RWPE2 (cell line): ENCODE measurements around the gene PTGIS.
A peak's percentile ranks its signal among the peaks of the same experiment; 100 is the strongest.

Source experiments
- ATAC-seq: fragments of 200-7000 bp; cut with Tn5 transposase; 3 replicates; pipeline ENCODE4 v1.9.1; 2021; ENCODE audit warnings: low read depth
- DNase-seq: peaks from one replicate; pipeline ENCODE4 v3.0.0-alpha.2; 2020; ENCODE audit warnings: low spot score
- H3K27ac ChIP-seq: fragments of 450-650 bp; 2 replicates; pipeline ENCODE4 v1.5.1; 2017; ENCODE audit warnings: mild to moderate bottlenecking; ENCODE audit not compliant: poor library complexity, severe bottlenecking
- H3K27me3 ChIP-seq: fragments of 250-450 bp; sonication (Bioruptor Pico); 2 replicates; pipeline ENCODE4 v1.5.1; 2021; ENCODE audit warnings: mild to moderate bottlenecking, moderate library complexity; ENCODE audit not compliant: insufficient read depth, poor library complexity, severe bottlenecking
- H3K36me3 ChIP-seq: fragments of 250-450 bp; sonication (Bioruptor Pico); 2 replicates; pipeline ENCODE4 v1.5.1; 2020; ENCODE audit warnings: low read depth, mild to moderate bottlenecking, moderate library complexity
- H3K4me1 ChIP-seq: fragments of 250-450 bp; sonication (Bioruptor Pico); 2 replicates; pipeline ENCODE4 v1.5.1; 2021; ENCODE audit warnings: mild to moderate bottlenecking, moderate library complexity; ENCODE audit not compliant: insufficient read depth, poor library complexity, severe bottlenecking
- H3K4me3 ChIP-seq: fragments of 250-450 bp; sonication (Bioruptor Pico); 2 replicates; pipeline ENCODE4 v1.5.1; 2021; ENCODE audit warnings: mild to moderate bottlenecking, moderate library complexity; ENCODE audit not compliant: severe bottlenecking
- H3K9me3 ChIP-seq: fragments of 250-450 bp; sonication (Bioruptor Pico); 2 replicates; pipeline ENCODE4 v1.5.1; 2021; ENCODE audit warnings: mild to moderate bottlenecking, moderate library complexity; ENCODE audit not compliant: severe bottlenecking
- CTCF ChIP-seq: fragments of 450-650 bp; IDR thresholded peaks from one replicate; pipeline ENCODE4 v1.5.1; 2017; ENCODE audit warnings: mild to moderate bottlenecking, moderate library complexity; ENCODE audit not compliant: poor library complexity, severe bottlenecking

PTGIS gene

GRCh38 chr20:49595346-49595745 is 27.4 kb upstream of the PTGIS start:
- no peaks in the 10 kb centered on the region for H3K9me3 ChIP-seq
- H3K27me3 ChIP-seq: no peaks in the 10 kb centered on the region
- H3K36me3 ChIP-seq: no peaks in the 10 kb centered on the region
- DNase-seq (no peak), ATAC-seq (no peak)
- no peak overlapping the region for H3K27ac ChIP-seq
- H3K4me3 ChIP-seq: no peak overlapping the region
- no peaks in the 10 kb centered on the region for H3K4me1 ChIP-seq
- TF ChIP-seq CTCF: no peak

GRCh38 chr20:49594931-49595315 is 27.0 kb upstream of the PTGIS start:
- Histone ChIP-seq H3K4me1 (no peaks in the 10 kb centered on the region), H3K9me3 (no peaks in the 10 kb centered on the region), H3K27me3 (no peaks in the 10 kb centered on the region), H3K36me3 (no peaks in the 10 kb centered on the region), H3K27ac (peak overlapping the region; percentile 0), H3K4me3 (no peak overlapping the region)
- DNase-seq (no peak), ATAC-seq (no peak)
- TF ChIP-seq CTCF: no peak

- Histone ChIP-seq H3K4me3 (no peak overlapping the region), H3K36me3 (no peaks in the 10 kb centered on the region), H3K4me1 (no peaks in the 10 kb centered on the region), H3K27ac (peak overlapping the region; percentile 0), H3K27me3 (no peaks in the 10 kb centered on the region), H3K9me3 (no peaks in the 10 kb centered on the region)
- no peak for DNase-seq
- peak; percentile 62 for ATAC-seq
- no peak for TF ChIP-seq CTCF
Observed at GRCh38 chr20:49594143-49594930, 26.4 kb upstream of the PTGIS start.

- Histone ChIP-seq H3K36me3 (no peaks in the 10 kb centered on the region), H3K27ac (peak overlapping the region; percentile 0), H3K4me3 (no peak overlapping the region), H3K9me3 (no peaks in the 10 kb centered on the region), H3K4me1 (no peaks in the 10 kb centered on the region), H3K27me3 (no peaks in the 10 kb centered on the region)
- DNase-seq (no peak), ATAC-seq (no peak)
- TF ChIP-seq CTCF: no peak
Observed at GRCh38 chr20:49593466-49594142, 25.7 kb upstream of the PTGIS start.

- H3K4me3 ChIP-seq: no peak overlapping the region
- ATAC-seq (no peak), DNase-seq (no peak)
- H3K9me3 ChIP-seq: no peaks in the 10 kb centered on the region
- no peak overlapping the region for H3K27ac ChIP-seq
- TF ChIP-seq CTCF: no peak
- no peaks in the 10 kb centered on the region for H3K36me3 ChIP-seq
- no peaks in the 10 kb centered on the region for H3K27me3 ChIP-seq
- H3K4me1 ChIP-seq: no peaks in the 10 kb centered on the region
Observed at GRCh38 chr20:49592120-49592519, 24.2 kb upstream of the PTGIS start.
